ENCODE results near the gene HSD17B10. TPM values are rescaled to one million over a fixed set of nuclear protein-coding genes. Genes with fewer than 3 reads are reported as not detected.

HSD17B10 gene
- total RNA-seq, 1 experiment from 2014 or later = 112 TPM

DNA sequence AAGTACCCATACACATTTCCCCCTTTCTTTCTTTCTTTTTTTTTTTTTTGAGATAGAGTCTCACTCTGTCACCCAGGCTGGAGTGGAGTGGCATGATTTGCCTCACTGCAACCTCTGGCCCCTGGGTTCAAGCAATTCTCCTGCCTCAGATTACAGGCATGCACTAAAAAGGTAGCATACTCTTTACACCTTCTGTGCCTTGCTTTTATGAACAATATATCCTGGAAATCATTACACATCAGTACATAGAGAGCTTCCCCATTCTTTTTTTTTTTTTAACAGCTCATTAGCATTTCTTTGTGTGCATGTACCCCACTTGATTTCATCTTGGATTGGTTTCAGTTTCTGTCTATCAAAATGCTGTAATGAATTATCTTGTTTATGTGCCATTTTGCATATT is 18.6 kb upstream of the HSD17B10 start:
- Histone ChIP-seq H3K23me2 (ENCODE audit: insufficient read length, low read depth, low read length, poor library complexity, severe bottlenecking) (no peaks in the 10 kb centered on the region), H3K9ac (ENCODE audit: extremely low read depth, insufficient read length, low read length) (no peak overlapping the region), H3T11ph (ENCODE audit: low read length) (no peak overlapping the region), H4K91ac (ENCODE audit: insufficient read length, low read depth, low read length) (no peak overlapping the region), H2BK120ac (ENCODE audit: low read depth, low read length, poor library complexity, severe bottlenecking) (no peak overlapping the region), H4K8ac (replicated peaks; ENCODE audit: insufficient read length, low read depth, low read length) (no peak overlapping the region), H3K4me2 (ENCODE audit: insufficient read depth, insufficient read length, low read length) (no peak overlapping the region), H3K9me3 (ENCODE audit: control insufficient read depth, low read depth, low read length) (peaks cover 26% of the 10 kb centered on the region), H3K27ac (ENCODE audit: insufficient read length, low read depth, low read length) (no peak overlapping the region), H3K79me1 (ENCODE audit: insufficient read depth, low read depth, low read length, poor library complexity, severe bottlenecking) (no peaks in the 10 kb centered on the region), H2AK5ac (ENCODE audit: insufficient read length, low read length) (no peak overlapping the region), H2BK15ac (ENCODE audit: low read depth, low read length) (no peak overlapping the region), H3K56ac (ENCODE audit: insufficient read length, low read depth, low read length) (no peak overlapping the region), H4K5ac (ENCODE audit: insufficient read length, low read depth, low read length) (no peak overlapping the region), H3K4me1 (ENCODE audit: insufficient read depth, low read length) (no peaks in the 10 kb centered on the region), H3K14ac (ENCODE audit: insufficient read depth, low read length) (no peak overlapping the region), H3K23ac (ENCODE audit: insufficient read length, low read depth, low read length) (no peak overlapping the region), H3K27me3 (ENCODE audit: insufficient read depth, low read length) (no peaks in the 10 kb centered on the region), H3K18ac (ENCODE audit: insufficient read length, low read depth, low read length) (no peak overlapping the region), H2BK20ac (ENCODE audit: low read depth, low read length, poor library complexity, severe bottlenecking) (no peak overlapping the region), H3K79me2 (ENCODE audit: insufficient read depth, low read length) (no peaks in the 10 kb centered on the region), H2BK5ac (ENCODE audit: insufficient read length, low read length) (no peak overlapping the region), H2AFZ (ENCODE audit: low read length) (no peak overlapping the region), H3K4ac (ENCODE audit: low read depth, low read length) (no peak overlapping the region), H4K20me1 (ENCODE audit: control insufficient read depth, insufficient read depth, insufficient read length) (no peaks in the 10 kb centered on the region), H2BK12ac (ENCODE audit: insufficient read length, low read depth, low read length) (no peak overlapping the region)
- H3K4me3 Mint-ChIP-seq = no peak overlapping the region
- TF ChIP-seq, protein P1, sequence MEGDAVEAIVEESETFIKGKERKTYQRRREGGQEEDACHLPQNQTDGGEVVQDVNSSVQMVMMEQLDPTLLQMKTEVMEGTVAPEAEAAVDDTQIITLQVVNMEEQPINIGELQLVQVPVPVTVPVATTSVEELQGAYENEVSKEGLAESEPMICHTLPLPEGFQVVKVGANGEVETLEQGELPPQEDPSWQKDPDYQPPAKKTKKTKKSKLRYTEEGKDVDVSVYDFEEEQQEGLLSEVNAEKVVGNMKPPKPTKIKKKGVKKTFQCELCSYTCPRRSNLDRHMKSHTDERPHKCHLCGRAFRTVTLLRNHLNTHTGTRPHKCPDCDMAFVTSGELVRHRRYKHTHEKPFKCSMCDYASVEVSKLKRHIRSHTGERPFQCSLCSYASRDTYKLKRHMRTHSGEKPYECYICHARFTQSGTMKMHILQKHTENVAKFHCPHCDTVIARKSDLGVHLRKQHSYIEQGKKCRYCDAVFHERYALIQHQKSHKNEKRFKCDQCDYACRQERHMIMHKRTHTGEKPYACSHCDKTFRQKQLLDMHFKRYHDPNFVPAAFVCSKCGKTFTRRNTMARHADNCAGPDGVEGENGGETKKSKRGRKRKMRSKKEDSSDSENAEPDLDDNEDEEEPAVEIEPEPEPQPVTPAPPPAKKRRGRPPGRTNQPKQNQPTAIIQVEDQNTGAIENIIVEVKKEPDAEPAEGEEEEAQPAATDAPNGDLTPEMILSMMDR (conservative IDR thresholded peaks at IDR 0.05) = no peak
- DNase-seq = no peak
- peaks cover 0 to 4% of the 10 kb centered on the region in 2 experiments; a peak in 1 of 4 replicates for H3K4me1 Mint-ChIP-seq
- H3K9me3 Mint-ChIP-seq = peaks cover 55% of the 10 kb centered on the region in 2 experiments
- peaks cover 0 to 5% (median 0%) of the 10 kb centered on the region in 3 experiments; a peak in 3 of 7 replicates for H3K36me3 Mint-ChIP-seq (ENCODE audit: insufficient read depth in 1 of 3, low read depth in 3 of 3)
- no peaks in the 10 kb centered on the region; the same call in none of the 2 replicates for H3K27me3 Mint-ChIP-seq (ENCODE audit: low read depth)
- H3K27ac Mint-ChIP-seq = no peak overlapping the region

Data from H9 (cell line).